Activated CD4-positive, alpha-beta T cell treated with anti-CD3 and anti-CD28 coated beads, Interleukin-2, amount 10 ng/mL, durations not matched to agents 24 days and 14 days (primary cell): Measurements from ENCODE around the gene PYGB. TPM values are rescaled to one million over a fixed set of nuclear protein-coding genes. Genes with fewer than 3 reads are reported as not detected.

Experiments used
- DNase-seq: peaks from one replicate; pipeline ENCODE4 v3.0.0; 2022
- H3K27ac Mint-ChIP-seq: one replicate; pipeline ENCODE4 v1.8.0; 2022; ENCODE audit warnings: mild to moderate bottlenecking, mixed read lengths
- H3K27me3 Mint-ChIP-seq: one replicate; pipeline ENCODE4 v1.8.0; 2022; ENCODE audit warnings: mixed read lengths
- H3K36me3 Mint-ChIP-seq: one replicate; pipeline ENCODE4 v1.8.0; 2022; ENCODE audit warnings: low read depth, mild to moderate bottlenecking, mixed read lengths
- H3K4me1 Mint-ChIP-seq: one replicate; pipeline ENCODE4 v1.8.0; 2021; ENCODE audit warnings: mixed read lengths
- H3K4me3 Mint-ChIP-seq: one replicate; pipeline ENCODE4 v1.8.0; 2022; ENCODE audit warnings: mild to moderate bottlenecking, moderate library complexity, mixed read lengths
- H3K9me3 Mint-ChIP-seq: one replicate; pipeline ENCODE4 v1.8.0; 2021; ENCODE audit warnings: mixed read lengths
- intact Hi-C: fragments of 100-400 bp; cut with micrococcal nuclease; formaldehyde crosslinking; loops from one replicate; pipeline ENCODE4 v1.15.1; 2023
- total RNA-seq: library from RNA; stranded (reverse); gene quantifications from 2 replicates; pipeline ENCODE4 v1.2.3, GENCODE V29; 2022

PYGB gene
- total RNA-seq, 1 donor from 2014 or later: 36.6 TPM

DNA sequence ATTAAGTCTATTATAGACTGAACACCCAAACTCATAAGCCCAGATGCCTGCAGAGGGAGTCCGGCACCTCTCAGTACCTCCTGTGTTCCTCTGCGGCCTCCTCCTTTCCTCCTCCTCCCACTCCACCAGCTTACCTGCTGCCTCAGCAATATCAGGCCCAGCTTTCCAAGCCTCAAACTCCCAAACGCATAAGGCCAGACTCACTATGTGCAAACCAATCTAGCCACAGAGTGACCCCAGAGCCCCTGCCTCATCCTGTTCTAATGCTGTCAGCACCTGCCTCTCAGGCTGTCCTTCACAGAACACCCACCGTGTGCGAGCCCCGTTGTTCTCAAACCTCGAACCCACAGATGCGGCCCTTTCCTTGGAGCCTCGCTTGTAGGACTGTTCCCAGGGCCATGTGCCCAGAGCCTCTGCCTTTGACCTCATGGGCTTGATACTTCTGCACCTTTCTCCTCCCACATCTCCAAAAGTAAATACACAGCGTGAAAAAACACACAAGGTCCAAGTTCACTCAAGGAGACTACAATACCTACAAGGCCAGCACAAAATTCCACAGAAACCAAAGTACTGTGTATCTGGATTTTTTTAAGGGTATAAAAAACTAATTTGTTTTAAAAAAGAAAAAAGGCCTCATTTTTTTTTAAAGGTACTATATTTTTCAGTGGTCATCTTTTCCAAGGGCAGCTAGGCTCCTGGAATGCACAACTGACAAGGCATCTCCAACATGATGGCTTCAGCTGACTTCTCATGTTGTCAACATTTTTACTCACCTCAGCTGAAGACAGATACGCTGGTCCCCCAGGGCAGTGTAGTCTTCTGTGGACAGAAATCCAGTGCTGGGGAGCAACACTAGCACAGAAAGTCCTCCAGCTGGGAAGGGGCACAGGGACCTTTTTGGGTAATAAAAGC is 90.5 kb downstream of the PYGB start:
- Mint-ChIP-seq H3K36me3 (peaks cover 11% of the 10 kb centered on the region), H3K9me3 (no peaks in the 10 kb centered on the region), H3K4me1 (peaks cover 5% of the 10 kb centered on the region), H3K4me3 (no peak overlapping the region), H3K27me3 (no peaks in the 10 kb centered on the region), H3K27ac (no peak overlapping the region)
- DNase-seq: no peak
- intact Hi-C loops: no loop called here

DNA sequence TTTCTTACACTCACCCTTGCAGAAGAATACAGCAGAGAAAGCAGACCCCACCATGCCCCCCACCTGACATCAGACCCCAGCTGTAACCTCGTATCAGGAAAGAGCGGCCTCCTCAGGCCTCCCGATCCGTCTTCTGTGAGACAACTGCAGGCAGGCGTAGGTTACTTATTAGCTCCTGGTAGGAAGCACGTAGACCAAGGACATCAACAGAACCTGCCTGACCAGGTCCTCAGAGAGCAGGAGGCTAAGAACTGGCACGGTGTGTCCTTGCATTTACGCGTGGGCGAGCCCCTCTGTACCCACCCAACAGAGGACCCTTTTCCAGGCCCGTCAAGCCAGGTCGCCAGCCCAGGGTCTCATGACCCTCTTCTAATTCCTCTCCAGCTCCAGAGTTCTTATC is 91.7 kb downstream of the PYGB start:
- no peak overlapping the region for H3K4me3 Mint-ChIP-seq
- H3K4me1 Mint-ChIP-seq: peaks cover 12% of the 10 kb centered on the region
- intact Hi-C loops: no loop called here
- no peaks in the 10 kb centered on the region for H3K9me3 Mint-ChIP-seq
- DNase-seq: no peak
- peaks cover 12% of the 10 kb centered on the region for H3K36me3 Mint-ChIP-seq
- no peaks in the 10 kb centered on the region for H3K27me3 Mint-ChIP-seq
- no peak overlapping the region for H3K27ac Mint-ChIP-seq

- no peaks in the 10 kb centered on the region for H3K27me3 Mint-ChIP-seq
- peaks cover 19% of the 10 kb centered on the region for H3K4me1 Mint-ChIP-seq
- intact Hi-C loops: no loop called here
- H3K36me3 Mint-ChIP-seq: peaks cover 15% of the 10 kb centered on the region
- no peak overlapping the region for H3K4me3 Mint-ChIP-seq
- no peak for DNase-seq
- H3K9me3 Mint-ChIP-seq: no peaks in the 10 kb centered on the region
- H3K27ac Mint-ChIP-seq: no peak overlapping the region
Observed at GRCh38 chr20:25340380-25340779, 92.5 kb downstream of the PYGB start.

GRCh38 chr20:25341716-25342680 is 94.1 kb downstream of the PYGB start:
- Mint-ChIP-seq H3K4me3 (no peak overlapping the region), H3K36me3 (peaks cover 10% of the 10 kb centered on the region), H3K9me3 (no peaks in the 10 kb centered on the region), H3K27ac (no peak overlapping the region), H3K4me1 (peaks cover 29% of the 10 kb centered on the region), H3K27me3 (no peaks in the 10 kb centered on the region)
- DNase-seq: no peak
- intact Hi-C loops: no loop called here

DNA sequence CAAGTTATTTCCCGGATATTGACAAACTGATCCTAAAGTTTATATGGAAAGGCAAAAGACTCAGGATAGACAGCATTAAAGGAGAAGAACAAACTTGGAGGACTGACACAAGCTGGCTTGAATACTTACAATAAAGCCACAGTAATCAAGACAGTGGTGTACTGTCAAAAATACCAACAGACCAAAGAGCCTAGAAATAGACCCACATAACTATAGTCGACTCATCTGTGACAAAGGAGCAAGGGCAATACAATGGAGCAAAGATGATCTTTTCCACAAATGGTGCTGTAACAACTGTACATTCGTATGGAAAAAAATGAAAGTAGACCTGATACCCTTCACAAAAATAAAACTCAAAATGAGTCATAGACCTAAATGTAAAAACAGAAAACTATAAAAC is 96.7 kb downstream of the PYGB start:
- Mint-ChIP-seq H3K36me3 (peaks cover 9% of the 10 kb centered on the region), H3K9me3 (no peaks in the 10 kb centered on the region), H3K27me3 (no peaks in the 10 kb centered on the region), H3K4me3 (no peak overlapping the region), H3K4me1 (peaks cover 28% of the 10 kb centered on the region), H3K27ac (no peak overlapping the region)
- intact Hi-C loops: no loop called here
- DNase-seq: no peak

- Mint-ChIP-seq H3K4me1 (peaks cover 26% of the 10 kb centered on the region), H3K36me3 (peaks cover 9% of the 10 kb centered on the region), H3K9me3 (no peaks in the 10 kb centered on the region), H3K27me3 (no peaks in the 10 kb centered on the region), H3K4me3 (no peak overlapping the region), H3K27ac (no peak overlapping the region)
- DNase-seq: no peak
- intact Hi-C loops: no loop called here
Observed at GRCh38 chr20:25345721-25346120, 97.8 kb downstream of the PYGB start.

- Mint-ChIP-seq H3K27me3 (no peaks in the 10 kb centered on the region), H3K9me3 (no peaks in the 10 kb centered on the region), H3K36me3 (peaks cover 9% of the 10 kb centered on the region), H3K27ac (no peak overlapping the region), H3K4me1 (peaks cover 26% of the 10 kb centered on the region), H3K4me3 (no peak overlapping the region)
- intact Hi-C loops: no loop called here
- peak; percentile 79 for DNase-seq
Observed at GRCh38 chr20:25346349-25346748, 98.5 kb downstream of the PYGB start.

Other genes starting within 250 kb of the PYGB start
- gene ACSS1, start 189.9 kb upstream of the PYGB start, total RNA-seq: 13.0 and 13.5 TPM in 2 replicates
- gene VSX1, start 165.9 kb upstream of the PYGB start, total RNA-seq: not detected in 2 replicates
- gene ENTPD6, start 52.4 kb upstream of the PYGB start, total RNA-seq: 42.1 and 44.2 TPM in 2 replicates
- 28.7 and 30.0 TPM in 2 replicates for gene ABHD12, start 142.8 kb downstream of the PYGB start, total RNA-seq
- 43.0 and 43.2 TPM in 2 replicates for gene GINS1, start 159.6 kb downstream of the PYGB start, total RNA-seq